GM18868 (cell line): Measurements from ENCODE around the gene GPHN.
"Not testable (repeated sequence)": the region's sequence is repeated elsewhere in the genome, so short reads cannot be mapped to it uniquely, and the experiment has no call there.

Source experiments
- ATAC-seq: cut with Tn5 transposase; IDR thresholded peaks from one replicate; pipeline ENCODE4 v1.9.1; 2021; ENCODE audit warnings: mild to moderate bottlenecking, moderate library complexity; ENCODE audit not compliant: unreplicated experiment

The GPHN gene

GRCh38 chr14:67018720-67019119 is 510.8 kb downstream of the GPHN start:
- peak; percentile 98 for ATAC-seq

GRCh38 chr14:67019796-67020195 is 511.8 kb downstream of the GPHN start:
- ATAC-seq: no peak

GRCh38 chr14:67031920-67032774 is 524.2 kb downstream of the GPHN start:
- no peak for ATAC-seq

DNA sequence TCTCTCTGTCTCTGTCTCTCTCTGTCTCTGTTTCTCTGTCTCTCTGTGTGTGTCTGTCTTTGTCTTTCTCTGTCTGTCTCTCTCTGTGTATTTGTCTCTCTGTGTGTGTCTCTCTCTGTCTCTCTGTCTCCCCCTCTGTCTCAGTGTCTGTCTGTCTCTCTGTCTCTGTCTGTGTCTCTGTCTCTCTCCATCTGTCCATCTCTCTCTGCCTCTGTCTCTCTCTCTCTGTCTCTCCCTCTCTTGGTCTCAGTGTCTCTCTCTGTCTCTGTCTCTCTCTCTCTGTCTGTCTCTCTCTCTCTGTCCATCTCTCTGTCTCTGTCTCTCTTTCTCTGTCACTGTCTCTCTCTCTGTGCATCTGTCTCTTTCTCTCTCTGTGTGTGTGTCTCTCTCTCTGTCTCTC is 537.5 kb downstream of the GPHN start:
- ATAC-seq: no peak

- ATAC-seq: no peak
Observed at GRCh38 chr14:67050896-67051295, 542.9 kb downstream of the GPHN start.

DNA sequence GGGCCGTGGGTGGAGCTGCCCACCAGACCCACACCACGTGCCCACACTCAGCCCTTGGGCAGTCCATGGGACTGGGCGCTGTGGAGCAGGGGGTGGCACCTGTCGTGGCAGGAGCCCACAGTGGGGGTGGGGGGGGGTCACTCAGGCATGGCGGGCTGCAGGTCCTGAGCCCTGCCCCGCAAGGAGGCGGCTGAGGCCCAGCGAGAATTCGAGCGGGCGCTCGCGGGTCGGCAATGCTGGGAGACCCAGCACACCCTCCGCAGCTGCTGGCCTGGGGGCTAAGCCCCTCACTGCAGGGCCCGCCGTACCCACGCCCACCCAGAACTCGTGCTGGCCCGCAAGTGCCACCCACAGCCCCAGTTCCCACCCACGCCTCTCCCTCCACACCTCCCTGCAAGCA is 548.7 kb downstream of the GPHN start:
- ATAC-seq: no peak

DNA sequence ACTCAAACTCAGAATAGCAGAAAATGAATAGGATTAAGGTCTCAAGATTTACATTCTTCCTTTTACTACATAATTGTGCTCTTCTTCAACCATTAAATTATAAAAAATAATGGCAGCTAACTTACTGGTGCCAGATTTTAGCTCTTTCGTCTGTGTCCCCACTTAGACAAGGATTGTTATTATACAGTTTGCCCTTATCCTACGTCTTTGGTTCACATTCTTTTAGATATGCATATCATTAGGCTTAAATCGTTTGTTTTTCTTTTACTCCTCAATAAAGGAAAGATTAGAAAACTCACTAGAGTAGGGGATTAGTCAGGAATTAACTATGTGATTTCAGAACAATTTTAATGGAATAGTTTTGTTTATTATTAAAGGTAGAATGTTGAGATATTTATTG is 551.6 kb downstream of the GPHN start:
- no peak for ATAC-seq

DNA sequence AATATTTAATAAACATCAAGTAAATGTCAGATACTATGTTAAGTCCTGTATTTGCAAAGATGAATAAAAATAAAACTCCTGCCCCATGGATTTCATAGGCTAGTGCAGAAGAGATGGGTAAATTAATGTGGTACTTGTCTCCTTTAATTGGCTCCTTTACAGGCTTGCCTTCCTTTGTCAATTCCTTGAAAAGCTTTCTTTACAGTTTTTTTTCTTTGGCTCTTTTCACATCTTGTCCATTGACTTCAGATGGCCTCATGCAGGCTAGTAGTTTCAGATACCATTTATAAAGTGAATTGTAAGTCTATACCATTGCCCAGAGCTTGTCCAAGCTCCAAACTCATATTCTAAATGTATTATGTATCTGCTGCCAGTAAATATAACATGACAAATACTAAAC is 552.6 kb downstream of the GPHN start:
- ATAC-seq: no peak

DNA sequence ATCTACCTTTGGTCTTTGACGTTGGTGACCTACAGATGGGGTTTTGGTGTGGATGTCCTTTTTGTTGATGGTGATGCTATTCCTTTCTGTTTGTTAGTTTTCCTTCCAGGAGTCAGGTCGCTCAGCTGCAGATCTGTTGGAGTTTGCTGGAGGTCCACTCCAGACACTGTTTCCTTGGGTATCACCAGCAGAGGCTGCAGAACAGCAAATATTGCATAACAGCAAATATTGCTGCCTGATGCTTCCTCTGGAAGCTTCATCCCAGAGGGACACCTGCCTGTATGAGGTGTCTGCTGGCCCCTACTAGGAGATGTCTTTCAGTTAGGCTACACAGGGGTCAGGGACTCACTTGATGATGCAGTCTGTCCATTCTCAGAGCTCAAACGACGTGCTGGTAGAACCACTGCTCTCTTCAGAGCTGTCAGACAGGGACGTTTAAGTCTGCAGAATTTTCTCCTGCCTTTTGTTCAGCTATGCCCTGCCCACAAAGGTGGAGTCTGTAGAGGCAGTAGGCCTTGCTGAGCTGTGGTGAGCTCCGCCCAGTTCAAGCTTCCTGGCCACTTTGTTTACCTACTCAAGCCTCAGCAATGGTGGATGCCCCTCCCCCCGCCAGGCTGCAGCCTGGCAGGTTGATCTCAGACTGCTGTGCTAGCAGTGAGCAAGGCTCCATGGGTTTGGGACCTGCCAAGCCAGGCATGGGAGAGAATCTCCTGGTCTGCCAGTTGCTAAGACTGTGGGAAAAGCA is 559.3 kb downstream of the GPHN start:
- not testable (repeated sequence) for ATAC-seq

GRCh38 chr14:67068251-67068650 is 560.3 kb downstream of the GPHN start:
- ATAC-seq: no peak

DNA sequence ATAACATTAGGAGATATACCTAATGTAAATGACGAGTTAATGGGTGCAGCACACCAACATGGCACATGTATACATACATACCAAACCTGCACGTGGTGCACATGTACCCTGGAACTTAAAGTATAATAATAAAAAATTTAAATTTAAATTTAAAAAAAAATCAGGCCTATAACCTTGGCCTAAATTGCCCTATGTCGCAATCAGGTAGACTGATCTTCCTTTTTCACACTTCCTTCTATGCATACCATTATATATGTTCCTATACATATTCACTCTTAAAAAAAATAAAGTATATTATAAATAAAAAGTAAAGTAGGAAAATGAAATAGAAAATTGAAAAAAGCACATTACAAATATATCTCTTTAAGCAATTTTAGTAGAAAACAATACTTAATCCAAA is 563.6 kb downstream of the GPHN start:
- no peak for ATAC-seq

DNA sequence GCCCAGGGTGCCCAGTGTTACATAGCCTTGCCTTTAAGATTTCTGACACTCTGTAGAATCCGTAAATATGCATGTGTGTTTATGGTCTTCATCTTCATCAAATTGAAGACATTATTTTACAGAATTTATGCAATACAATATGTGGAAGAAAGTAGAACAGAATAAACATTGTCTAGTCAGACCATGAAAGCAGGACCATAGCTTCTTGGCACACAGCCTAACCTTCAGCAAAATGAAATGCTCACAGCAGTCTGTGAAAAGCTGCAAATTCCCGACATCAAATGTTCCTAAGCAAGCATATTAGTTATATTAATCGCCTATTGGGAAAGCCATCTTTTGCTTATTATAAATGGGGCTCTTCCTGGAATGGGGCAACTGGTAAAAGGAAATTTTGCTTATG is 570.0 kb downstream of the GPHN start:
- no peak for ATAC-seq

GRCh38 chr14:67079846-67080245 is 571.9 kb downstream of the GPHN start:
- ATAC-seq: no peak

DNA sequence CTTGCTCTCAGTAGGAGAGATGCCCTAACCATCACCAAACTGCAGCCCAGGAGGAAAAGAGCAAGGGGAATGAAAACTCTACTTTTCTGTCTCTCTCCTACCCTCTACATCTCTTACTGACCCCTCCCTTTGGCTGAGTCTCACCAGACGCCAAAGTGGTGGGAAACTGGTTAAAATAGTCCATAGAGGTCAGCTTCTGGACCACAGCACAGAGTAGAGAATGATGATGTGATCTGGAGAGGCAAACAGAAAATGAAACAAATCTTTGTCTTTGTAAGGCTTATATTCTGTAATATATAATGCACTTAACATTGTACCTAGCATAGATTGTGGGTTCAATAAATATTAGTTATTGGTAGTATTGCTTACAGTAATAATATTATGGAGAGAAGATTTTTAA is 600.3 kb downstream of the GPHN start:
- no peak for ATAC-seq

GRCh38 chr14:67111022-67111421 is 603.1 kb downstream of the GPHN start:
- ATAC-seq: no peak

DNA sequence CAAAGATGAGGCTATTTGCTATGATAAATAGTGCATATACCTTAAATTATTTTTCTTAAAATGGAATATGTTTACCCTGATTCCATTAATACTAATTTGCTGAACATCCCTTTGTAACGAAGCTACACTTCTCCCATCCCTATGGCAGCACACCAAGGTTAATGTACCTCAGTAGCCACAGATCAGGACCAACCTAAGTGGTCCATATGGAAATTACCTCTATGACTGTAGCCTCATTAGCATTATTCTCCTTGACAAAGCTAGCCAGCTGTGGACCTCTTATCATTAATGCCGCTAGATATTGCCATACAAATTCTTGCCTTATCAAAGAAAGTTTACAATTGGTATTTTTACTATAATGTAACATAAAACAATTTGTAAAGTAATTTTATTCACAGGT is 604.4 kb downstream of the GPHN start:
- ATAC-seq: no peak

GRCh38 chr14:67127174-67127573 is 619.2 kb downstream of the GPHN start:
- no peak for ATAC-seq

- ATAC-seq: no peak
Observed at GRCh38 chr14:67129768-67130167, 621.8 kb downstream of the GPHN start.

- no peak for ATAC-seq
Observed at GRCh38 chr14:67131691-67132090, 623.7 kb downstream of the GPHN start.

DNA sequence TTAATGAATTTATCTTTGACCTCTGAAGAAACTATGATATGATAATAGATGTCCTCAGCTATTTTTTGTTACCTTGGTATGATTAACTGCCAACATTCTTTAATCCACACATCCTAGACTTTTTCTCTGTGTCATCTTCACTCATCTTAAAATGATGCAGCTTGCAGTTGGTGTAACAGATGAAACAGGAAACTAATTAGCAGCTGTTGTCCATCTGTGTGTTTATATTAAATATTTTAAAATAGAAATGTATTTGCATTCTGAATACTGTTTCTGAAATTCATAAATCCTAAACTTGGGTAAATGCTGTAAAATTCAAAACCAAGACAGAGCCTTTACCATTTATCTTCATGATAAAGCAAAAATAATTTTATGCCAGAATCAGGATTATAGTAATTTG is 625.2 kb downstream of the GPHN start:
- ATAC-seq: no peak

- no peak for ATAC-seq
Observed at GRCh38 chr14:67133595-67134441, 625.9 kb downstream of the GPHN start.
